Ureter (tissue), 1 donor: ENCODE data around the gene SBF2. TPM values are rescaled to one million over a fixed set of nuclear protein-coding genes. Genes with fewer than 3 reads are reported as not detected.
"Not testable (repeated sequence)": the region's sequence is repeated elsewhere in the genome, so short reads cannot be mapped to it uniquely, and the experiment has no call there.

Source experiments
- DNase-seq: peaks from one replicate; pipeline ENCODE4 v3.0.0-alpha.2; 2020; ENCODE audit warnings: low spot score
- total RNA-seq: library from RNA; stranded (reverse); gene quantifications from one replicate; pipeline ENCODE4 v1.2.4, GENCODE V29; 2023
- donor health status: DM: yes; HTN: yes; CAD: no.

SBF2 gene
- total RNA-seq, 1 donor from 2014 or later, result 90.7 TPM

DNA sequence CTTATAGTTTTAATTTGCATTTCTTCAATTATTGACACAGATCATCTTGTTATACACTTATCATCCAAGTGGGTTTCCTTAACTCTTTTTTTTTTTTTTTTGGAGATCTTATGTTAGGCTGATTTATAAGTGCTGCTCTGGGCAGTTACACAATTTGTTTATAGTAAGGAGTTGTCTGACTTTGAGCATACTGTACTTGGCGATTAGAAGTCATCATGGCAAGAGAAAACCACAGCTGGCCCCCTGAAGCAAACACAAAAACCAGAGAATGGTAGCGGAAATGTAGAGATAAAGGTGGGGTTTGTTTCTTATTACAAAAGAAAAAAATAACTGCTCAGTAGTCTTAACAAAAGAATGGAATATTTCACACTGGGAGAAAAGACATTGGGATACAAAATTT lies 337.5 kb downstream of the SBF2 start:
- no peak for DNase-seq

DNA sequence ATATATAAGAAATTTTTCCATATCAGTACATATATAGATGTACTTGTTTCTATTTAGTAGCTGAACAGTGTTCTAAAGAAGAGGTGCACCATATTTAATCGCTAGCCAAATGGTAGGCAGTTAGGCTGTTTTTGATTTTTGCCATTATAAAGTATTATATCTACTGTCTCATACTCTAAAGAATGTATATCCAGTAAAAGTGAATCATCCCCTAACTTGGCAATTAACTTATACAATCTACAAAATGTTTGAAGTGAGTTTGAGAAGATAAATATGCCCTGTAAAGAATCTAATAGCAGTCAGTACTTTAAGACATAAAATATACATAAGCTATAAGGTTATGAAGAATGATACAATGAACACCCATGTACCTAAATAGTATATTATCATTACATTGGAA lies 338.6 kb downstream of the SBF2 start:
- no peak for DNase-seq

DNA sequence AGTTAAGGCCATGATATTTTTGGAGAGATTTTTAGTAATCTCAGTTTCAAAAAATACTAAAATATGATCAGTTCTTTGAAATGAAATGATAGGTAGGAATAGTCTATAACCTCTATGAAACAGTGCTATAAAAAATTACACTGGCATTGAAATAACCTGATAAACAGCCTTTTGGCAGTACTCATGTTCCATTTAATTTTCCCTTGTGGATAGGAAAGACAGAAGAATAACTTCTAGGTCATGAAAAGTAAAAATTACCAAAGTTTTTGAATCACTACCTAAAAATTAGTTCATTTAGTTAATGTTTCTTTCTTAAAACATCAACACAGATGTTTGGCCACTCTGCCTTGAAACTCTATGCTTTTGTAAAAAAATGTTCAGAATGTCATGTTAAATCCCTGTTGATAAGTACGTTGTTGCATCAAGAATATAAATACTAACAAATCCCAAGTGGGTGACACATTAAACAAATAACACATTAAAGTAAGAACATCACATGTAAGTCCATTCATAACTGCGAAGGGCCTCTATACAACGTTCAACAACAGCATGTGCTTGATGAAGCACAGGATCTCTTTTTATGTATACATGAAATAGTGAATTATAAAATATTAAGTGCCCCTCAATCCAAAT lies 339.9 kb downstream of the SBF2 start:
- DNase-seq, result no peak

DNA sequence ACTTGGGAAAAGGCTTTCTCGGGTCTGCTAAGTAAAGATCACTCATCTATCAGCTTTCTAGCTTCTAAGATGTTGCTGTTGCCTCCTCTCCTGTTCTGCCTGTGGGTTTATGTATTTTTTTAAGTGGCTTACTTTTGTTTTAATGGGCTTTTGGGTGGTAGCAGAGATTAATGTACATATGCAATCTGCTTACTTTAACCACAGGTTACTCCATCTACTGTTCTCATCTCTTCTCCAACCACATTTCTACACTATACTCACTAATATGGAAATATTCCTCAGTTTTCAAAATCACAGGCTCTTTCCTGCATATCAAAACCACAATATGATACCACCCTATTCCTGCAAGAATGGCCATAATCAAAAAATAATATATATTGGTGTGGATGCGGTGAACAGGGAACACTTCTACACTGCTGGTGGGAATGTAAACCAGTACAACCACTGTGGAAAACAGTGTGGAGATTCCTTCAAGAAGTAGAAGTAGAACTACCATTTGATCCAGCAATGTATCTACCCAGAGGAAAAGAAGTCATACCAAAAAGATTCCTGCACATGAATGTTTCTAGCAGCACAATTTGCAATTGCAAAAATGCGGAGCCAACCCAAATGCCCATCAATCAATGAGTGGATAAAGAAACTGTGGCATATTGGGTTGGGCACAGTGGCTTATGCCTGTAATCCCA lies 341.4 kb downstream of the SBF2 start:
- DNase-seq, result no peak

DNA sequence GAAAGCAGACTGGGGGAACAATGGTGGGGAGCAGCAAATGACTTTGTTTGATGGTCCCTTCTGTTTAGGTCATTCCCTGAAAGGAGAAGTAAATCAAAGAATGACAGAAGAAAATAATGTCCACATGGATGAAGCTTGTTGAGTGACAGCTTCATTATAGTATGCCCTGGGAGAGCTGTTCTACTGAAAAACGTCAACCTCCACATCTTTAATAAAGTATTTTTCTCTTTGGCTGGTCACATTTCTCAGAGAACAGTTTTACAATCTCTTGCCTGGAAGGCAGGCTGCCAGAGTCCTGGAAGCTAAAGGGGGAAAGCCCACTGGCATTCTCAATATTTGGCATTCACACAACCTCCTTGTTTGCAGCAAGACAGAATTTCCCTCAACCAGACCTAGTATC lies 342.2 kb downstream of the SBF2 start:
- DNase-seq, result no peak

DNA sequence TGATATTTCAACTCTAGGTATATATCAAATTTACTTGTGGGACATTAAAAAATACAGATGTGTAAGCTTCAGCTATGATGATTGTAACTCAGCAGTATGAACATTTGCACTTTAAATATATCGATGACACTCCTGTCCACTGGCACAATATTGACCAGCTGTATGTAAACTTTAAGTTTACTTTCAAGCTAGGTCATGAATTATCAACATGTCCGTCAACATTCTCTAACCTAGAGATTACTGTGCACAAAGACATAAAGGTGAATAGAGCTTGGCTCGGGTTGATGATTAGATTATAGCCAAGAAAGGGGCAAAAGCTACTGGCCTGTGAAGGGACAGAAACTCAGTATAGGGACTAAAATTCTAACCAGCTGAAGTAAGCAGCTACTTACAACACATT lies 343.6 kb downstream of the SBF2 start:
- no peak for DNase-seq

DNA sequence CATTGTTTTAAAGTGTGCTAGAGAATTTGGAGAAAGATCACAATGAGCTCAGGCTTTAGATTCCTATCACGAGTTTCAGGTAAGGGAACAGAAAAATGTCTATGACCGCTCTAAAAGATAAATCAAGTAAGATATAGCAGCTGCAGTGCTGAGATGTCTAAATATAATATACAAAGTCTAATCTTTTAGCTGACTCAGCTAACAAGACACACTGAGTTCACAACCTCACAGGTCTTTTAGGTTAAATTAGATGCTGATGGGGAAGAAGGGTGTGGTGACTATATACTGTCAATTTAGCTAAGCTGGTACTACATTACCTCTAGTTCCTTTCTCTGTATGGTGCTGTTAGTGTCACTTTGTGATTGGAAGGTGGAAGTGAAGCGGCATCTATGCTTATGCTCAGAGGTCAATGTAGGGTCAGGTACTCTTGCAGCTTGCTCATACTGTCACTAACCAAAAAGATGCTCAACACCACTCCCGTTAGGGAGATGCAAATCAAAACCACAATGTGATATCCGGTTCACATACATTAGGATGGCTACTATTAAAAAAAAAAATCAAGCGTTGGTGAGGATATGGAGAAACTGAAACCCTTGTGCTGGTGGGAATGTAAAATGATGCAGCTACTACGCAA lies 346.7 kb downstream of the SBF2 start:
- DNase-seq, result no peak

DNA sequence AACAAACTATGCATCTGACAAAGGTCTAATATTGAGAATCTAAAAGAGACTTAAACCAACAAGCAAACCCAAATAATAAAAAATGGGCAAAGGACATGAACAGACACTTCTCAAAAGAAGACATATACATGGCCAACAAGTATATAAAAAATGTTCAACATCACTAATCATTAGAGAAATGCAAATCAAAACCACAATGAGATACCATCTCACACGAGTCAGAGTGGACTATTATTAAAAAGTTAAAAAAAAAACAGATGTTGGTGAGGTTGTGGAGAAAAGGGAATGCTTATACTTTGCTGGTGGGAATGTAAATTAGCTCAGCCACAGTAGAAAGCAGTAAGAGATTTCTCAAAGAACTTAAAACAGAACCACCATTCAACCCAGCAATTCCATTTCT lies 348.3 kb downstream of the SBF2 start:
- not testable (repeated sequence) for DNase-seq

DNA sequence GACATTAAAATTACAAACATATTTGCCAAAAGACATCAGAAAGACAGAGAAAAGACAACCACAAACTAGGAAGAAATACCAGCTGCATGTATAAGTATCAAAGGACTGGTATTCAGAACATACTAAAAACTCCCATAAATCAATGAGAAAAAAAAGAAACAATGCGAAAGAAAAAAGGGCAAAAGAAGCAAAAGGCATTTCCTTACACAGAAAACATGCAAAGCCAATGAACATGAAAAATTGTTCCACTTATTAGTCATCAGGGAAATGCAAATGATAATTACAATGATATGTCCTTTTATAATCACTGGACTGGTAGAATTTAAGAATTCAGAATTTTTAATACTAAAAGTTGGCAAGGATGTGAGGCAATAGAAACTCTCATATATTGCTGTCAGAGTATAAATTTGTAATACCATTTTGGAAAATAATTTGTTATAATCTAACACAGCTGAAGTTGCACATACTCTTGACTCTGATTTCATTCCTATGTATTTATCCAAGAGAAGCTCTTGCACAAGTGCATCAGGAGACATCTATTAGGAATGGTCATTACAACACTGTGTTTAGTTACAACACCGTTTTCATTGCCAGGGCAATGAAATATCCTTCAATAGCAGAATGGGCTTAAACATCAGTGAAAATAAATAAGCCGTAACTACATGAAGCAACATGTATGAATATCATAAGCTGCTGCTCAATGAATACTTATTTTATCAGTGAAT lies 350.5 kb downstream of the SBF2 start:
- no peak for DNase-seq

DNA sequence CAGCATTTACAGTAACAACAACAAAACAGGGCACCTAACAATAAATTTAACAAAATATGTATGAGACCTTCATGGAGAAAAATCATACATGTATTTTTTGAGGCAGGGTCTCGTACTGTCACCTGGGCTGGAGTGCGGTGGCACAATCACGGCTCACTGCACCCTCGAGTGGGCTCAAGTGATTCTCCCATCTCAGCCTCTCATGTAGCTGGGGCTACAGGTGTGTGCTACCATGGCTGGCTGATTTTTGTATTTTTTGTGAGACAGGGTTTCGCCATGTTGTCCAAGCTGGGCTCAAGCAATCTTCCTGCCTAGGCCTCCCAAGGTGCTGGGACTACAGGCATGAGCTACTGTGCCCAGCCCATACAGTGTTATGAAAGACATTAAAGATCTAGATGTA lies 352.0 kb downstream of the SBF2 start:
- DNase-seq, result no peak

DNA sequence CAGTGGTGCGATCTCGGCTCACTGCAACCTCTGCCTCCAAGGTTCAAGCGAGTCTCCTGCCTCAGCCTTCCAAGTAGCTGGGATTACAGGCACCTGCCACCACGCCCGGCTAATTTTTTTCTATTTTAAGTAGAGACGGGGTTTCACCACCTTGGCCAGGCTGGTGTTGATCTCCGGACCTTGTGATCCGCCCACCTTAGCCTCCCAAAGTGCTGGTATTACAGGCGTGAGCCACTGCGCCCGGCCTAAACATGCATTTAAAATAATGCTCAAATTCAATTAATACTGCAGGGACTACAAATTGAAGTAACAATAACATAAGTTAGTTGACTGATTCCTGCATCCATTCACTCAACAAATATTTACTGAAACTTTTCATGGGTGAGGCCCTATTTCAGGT lies 354.9 kb downstream of the SBF2 start:
- not testable (repeated sequence) for DNase-seq

DNA sequence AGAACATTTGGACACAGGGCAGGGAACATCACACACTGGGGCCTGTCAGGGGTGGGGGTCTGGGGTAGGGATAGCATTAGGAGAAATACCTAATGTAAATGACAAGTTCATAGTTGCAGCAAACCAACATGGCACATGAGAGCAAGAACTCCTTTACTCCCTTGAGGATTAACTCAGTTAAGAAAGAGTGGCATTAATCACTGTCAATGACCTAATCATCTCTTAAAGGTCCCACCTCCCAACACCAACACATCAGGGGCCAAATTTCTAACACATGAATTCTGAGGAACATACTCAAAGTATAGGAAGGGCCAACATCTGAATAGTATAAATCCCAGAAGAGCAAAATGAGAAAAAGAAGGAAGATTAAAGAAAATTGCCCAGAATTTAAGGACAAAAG lies 357.3 kb downstream of the SBF2 start:
- no peak for DNase-seq

DNA sequence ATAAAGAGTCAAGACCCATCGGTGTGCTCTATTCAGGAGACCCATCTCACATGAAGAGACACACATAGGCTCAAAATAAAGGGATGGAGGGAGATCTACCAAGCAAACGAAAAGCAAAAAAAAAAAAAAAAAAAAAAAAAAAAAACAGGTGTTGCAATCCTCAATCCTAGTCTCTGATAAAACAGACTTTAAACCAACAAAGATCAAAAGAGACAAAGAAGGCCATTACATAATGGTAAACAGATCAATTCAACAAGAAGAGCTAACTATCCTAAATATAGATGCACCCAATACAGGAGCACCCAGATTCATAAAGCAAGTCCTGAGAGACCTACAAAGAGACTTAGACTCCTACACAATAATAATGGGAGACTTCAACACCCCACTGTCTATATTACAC lies 361.2 kb downstream of the SBF2 start:
- not testable (repeated sequence) for DNase-seq

DNA sequence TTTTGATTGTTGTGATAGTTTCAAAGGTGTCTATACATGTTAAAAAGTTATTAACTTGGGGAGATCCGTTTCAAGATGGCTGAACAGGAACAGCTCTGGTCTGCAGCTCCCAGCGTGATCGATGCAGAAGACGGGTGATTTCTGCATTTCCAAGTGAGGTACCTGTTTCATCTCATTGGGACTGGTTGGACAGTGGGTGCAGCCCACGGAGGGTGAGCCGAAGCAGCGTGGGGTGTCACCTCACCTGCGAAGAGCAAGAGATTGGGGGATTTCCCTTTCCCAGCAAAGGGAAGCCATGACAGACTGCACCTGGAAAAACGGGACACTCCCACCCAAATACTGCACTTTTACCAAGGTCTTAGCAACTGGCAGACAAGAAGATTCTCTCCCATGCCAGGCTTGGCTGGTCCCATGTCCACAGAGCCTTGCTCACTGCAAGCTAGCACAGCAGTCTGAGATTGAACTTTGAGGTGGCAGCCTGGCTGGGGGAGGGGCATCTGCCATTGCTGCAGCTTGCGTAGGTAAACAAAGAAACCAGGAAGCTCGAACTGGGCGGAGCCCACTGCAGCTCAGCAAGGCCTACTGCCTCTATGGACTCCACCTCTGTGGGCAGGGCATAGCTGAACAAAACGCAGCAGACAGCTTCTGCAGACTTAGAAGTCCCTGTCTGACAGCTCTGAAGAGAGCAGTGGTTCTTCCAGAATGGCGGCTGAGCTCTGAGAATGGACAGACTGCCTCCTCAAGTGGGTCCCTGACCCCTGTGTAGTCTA lies 363.3 kb downstream of the SBF2 start:
- not testable (repeated sequence) for DNase-seq

DNA sequence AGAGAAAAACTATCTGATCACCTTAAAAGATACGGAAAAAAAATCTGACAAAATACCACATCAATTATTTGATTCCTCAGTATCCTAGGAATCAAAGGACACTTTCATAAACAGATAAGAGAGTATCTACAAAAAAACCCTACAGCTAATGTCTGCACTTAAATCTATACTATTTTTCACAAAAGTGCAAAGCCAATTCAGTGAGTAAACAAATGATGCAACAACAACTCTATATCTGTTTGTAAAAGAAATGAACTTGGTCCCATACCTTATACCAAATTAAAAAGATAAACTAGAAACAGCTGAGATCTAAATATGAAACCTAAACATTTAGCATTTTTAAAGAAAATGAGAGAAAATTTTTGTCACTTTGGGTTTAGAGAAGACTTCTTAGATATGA lies 366.3 kb downstream of the SBF2 start:
- DNase-seq, result no peak

DNA sequence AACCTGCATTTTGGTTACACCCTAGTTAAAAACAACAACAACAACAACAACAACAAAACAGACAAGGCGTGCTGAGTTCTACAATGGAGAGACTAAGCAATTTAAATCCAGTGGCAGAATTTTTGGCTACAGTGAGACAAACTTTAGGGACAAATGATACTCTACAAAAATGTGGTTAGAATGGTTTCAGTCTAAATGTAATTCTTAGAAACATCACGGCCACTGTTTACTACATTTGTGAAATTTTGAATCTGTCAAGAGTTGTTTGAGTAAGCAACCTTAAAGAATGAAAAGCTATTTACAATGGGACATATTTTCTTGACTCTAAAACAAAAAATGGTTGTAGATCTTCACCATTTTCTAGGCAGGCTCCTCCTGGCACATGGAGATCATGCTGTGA lies 370.7 kb downstream of the SBF2 start:
- no peak for DNase-seq

DNA sequence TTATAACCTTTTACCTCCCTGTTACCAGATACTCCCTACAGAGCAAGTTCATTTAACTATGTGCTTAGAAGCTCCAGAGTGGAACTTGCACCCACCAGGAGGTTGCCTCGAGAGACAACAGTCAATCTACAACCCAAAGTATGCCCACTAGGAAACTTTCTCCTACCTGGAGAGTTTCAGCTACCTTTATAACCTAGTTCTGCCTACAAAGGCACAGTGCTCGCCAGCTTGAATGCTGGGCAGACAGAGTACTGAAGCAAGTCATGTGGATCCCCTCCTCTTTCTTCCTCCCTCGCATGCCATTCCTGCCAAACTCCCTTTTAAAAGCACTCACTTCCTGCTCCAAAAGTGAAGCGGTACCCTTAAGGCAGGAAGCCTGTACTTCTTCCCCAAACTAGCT lies 371.2 kb downstream of the SBF2 start:
- no peak for DNase-seq

DNA sequence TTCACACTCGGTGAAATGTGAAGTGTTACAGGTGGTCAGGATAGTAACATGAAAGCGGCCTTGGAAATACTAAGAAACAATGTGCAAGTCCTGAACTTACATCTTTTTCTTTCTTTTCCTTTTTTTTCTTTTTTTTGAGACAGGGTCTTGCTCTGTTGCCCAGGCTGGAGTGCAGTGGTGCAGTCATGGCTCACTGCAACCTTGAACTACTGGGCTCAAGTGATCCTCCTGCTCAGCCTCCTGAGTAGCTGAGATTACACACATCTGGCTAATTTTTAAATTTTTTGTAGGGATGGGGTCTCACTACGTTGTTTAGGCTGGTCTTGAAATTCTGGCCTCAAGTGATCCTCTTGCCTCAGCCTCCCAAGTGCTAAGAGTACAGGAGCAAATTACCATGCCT lies 377.5 kb downstream of the SBF2 start:
- DNase-seq, result no peak

DNA sequence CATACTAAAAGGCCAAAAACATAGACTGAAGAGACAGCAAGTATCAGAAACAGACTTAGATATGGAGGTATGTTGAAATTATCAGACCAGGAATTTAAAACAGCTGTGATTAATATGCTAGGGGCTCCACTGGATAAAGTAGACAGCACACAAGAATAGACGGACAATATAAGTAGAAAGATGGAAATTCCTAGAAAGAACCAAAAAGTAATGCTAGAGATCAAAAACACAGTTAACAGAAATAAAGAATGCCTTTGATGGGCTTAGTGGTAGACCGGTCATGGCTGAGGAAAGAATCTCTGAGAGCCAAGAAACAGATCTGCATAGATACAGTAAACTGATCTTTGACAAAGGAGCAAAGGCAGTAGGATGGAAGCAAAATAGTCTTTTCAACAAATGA lies 380.0 kb downstream of the SBF2 start:
- DNase-seq, result no peak

DNA sequence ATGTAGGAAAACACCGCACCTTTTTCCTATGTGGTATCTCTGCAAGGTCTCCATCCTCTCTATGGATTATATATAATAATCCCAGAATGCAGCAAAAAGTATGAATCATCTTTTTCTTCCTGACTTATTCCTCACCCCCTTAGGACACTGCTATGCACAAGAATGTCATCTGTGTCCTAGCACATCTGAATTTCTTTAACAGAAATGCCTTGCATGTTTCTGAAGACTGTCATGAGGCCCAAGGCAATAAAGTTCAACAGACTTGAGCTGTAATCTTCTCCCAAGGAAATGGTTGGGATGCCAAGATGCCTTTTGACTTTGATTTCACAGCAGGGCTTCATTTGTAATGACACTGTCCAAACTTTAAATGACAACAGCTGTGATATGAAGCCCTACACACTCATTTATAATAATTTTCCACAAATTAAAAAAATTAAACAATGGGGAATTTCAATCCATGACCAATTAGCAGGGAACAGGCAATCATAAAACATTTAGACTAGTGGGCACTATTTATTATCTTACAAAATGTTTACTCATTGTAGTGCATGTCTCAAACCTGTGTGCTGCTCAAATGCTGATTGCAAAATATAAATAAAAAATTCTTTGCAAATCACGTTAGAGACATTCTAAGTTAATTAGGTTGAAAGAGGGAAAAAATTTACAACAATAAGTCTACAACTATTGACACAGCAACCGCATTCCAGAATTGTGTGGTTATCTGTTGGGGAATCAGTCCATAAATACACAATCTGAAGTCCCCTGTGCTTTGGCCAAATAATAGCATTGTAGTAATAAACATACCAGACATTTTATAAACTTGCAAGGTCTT lies 387.8 kb downstream of the SBF2 start:
- DNase-seq, result no peak

DNA sequence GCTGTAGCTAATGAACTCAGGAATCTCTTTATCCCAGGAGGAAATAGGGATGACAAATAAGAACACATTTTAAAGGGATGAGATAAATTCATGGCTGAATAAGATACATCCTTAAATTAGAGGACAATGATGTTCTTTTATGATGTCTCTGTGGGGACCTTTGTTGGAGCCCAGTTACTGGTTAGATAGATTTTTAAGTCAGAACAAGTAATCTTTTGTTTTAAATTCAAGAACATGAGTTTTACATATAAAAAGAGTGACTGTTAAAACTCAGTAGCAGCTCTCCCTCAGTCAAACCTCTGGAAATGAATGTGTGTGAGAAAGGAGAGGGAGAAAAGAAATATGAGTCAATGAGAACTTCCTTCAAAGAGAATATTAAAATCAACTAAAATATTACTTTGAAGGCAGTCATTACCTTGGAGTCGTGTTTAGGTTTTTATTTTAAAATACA lies 388.5 kb downstream of the SBF2 start:
- no peak for DNase-seq
